SK-N-SH treated with all-trans-retinoic acid at 6 μM for 48 hours (cell line): ENCODE results near the gene FBXL17.

Experiments
- ATAC-seq: fragments of 200-7000 bp; cut with Tn5 transposase; 3 replicates; pipeline ENCODE4 v1.9.1; 2020; ENCODE audit warnings: mild to moderate bottlenecking, moderate library complexity
- ARNTL ChIP-seq: fragments of 450-650 bp; formaldehyde crosslinking; IDR thresholded peaks from 2 replicates; pipeline ENCODE4 v1.5.0; 2020; ENCODE audit warnings: low read depth, mild to moderate bottlenecking, moderate library complexity, borderline replicate concordance
- BACH2 ChIP-seq: fragments of 250-450 bp; sonication (Bioruptor Pico); IDR thresholded peaks from 2 replicates; pipeline ENCODE4 v1.9.0; 2021; ENCODE audit warnings: mild to moderate bottlenecking, borderline replicate concordance
- CREB5 ChIP-seq: fragments of 250-450 bp; sonication (Bioruptor Pico); IDR thresholded peaks from 2 replicates; pipeline ENCODE4 v1.5.1; 2020; ENCODE audit warnings: low read depth, mild to moderate bottlenecking, moderate library complexity
- CSDC2 ChIP-seq: fragments of 250-450 bp; sonication (Bioruptor Pico); IDR thresholded peaks from 2 replicates; pipeline ENCODE4 v1.5.0; 2020; ENCODE audit warnings: mild to moderate bottlenecking, moderate library complexity
- ESRRG ChIP-seq: fragments of 250-450 bp; sonication (Bioruptor Pico); IDR thresholded peaks from 2 replicates; pipeline ENCODE4 v1.6.1; 2021; ENCODE audit warnings: mild to moderate bottlenecking
- GLIS3 ChIP-seq: fragments of 250-450 bp; sonication (Bioruptor Pico); IDR thresholded peaks from 2 replicates; pipeline ENCODE4 v1.5.0; 2020; ENCODE audit warnings: mild to moderate bottlenecking, moderate library complexity
- ISL1 ChIP-seq: fragments of 250-450 bp; sonication (Bioruptor Pico); IDR thresholded peaks from 2 replicates; pipeline ENCODE4 v2.1.2; 2022; ENCODE audit warnings: mild to moderate bottlenecking, moderate library complexity
- OSR1 ChIP-seq: fragments of 250-450 bp; sonication (Bioruptor Pico); IDR thresholded peaks from 2 replicates; pipeline ENCODE4 v1.8.0; 2022; ENCODE audit warnings: moderate library complexity, mild to moderate bottlenecking, inconsistent platforms
- POU6F1 ChIP-seq: fragments of 250-450 bp; sonication (Bioruptor Pico); IDR thresholded peaks from 2 replicates; pipeline ENCODE4 v1.8.0; 2021; ENCODE audit warnings: low read depth, mild to moderate bottlenecking, moderate library complexity, borderline replicate concordance
- PPARA ChIP-seq: fragments of 250-450 bp; sonication (Bioruptor Pico); IDR thresholded peaks from 2 replicates; pipeline ENCODE4 v1.5.0; 2020; ENCODE audit warnings: mild to moderate bottlenecking, borderline replicate concordance
- RARB ChIP-seq: fragments of 250-450 bp; sonication (Bioruptor Pico); IDR thresholded peaks from 2 replicates; pipeline ENCODE4 v1.8.0; 2021; ENCODE audit warnings: mild to moderate bottlenecking, moderate library complexity
- TCF4 ChIP-seq: fragments of 250-450 bp; sonication (Bioruptor Pico); IDR thresholded peaks from 2 replicates; pipeline ENCODE4 v1.8.0; 2021; ENCODE audit warnings: mild to moderate bottlenecking, moderate library complexity, borderline replicate concordance
- TOX ChIP-seq: fragments of 250-450 bp; sonication (Bioruptor Pico); IDR thresholded peaks from 2 replicates; pipeline ENCODE4 v1.8.0; 2021; ENCODE audit warnings: mild to moderate bottlenecking, moderate library complexity, borderline replicate concordance
- ZC3H10 ChIP-seq: fragments of 250-450 bp; sonication (Bioruptor Pico); IDR thresholded peaks from 2 replicates; pipeline ENCODE4 v1.5.1; 2021; ENCODE audit warnings: mild to moderate bottlenecking, moderate library complexity
- ZFP3 ChIP-seq: fragments of 250-450 bp; sonication (Bioruptor Pico); IDR thresholded peaks from 2 replicates; pipeline ENCODE4 v1.5.0; 2020; ENCODE audit warnings: mild to moderate bottlenecking, moderate library complexity
- ZFP30 ChIP-seq: fragments of 450-650 bp; formaldehyde crosslinking; IDR thresholded peaks from 2 replicates; pipeline ENCODE4 v1.5.0; 2022; ENCODE audit warnings: mild to moderate bottlenecking, moderate library complexity
- ZNF565 ChIP-seq: fragments of 450-650 bp; formaldehyde crosslinking; conservative IDR thresholded peaks from 2 replicates; pipeline ENCODE4 v1.5.0; 2020; ENCODE audit warnings: low read depth, mild to moderate bottlenecking, moderate library complexity
- ZNF70 ChIP-seq: fragments of 450-650 bp; formaldehyde crosslinking; IDR thresholded peaks from 2 replicates; pipeline ENCODE4 v1.5.0; 2020; ENCODE audit warnings: mild to moderate bottlenecking, moderate library complexity
- TF ChIP-seq, protein P1 (sequence below): fragments of 250-450 bp; sonication (Bioruptor Pico); IDR thresholded peaks from 2 replicates; pipeline ENCODE4 v1.8.0; 2020; ENCODE audit warnings: mild to moderate bottlenecking, moderate library complexity, borderline replicate concordance
- TF ChIP-seq, protein P2 (sequence below): fragments of 250-450 bp; sonication (Bioruptor Pico); IDR thresholded peaks from 2 replicates; pipeline ENCODE4 v1.5.1; 2021; ENCODE audit warnings: mild to moderate bottlenecking, moderate library complexity

FBXL17 gene

DNA sequence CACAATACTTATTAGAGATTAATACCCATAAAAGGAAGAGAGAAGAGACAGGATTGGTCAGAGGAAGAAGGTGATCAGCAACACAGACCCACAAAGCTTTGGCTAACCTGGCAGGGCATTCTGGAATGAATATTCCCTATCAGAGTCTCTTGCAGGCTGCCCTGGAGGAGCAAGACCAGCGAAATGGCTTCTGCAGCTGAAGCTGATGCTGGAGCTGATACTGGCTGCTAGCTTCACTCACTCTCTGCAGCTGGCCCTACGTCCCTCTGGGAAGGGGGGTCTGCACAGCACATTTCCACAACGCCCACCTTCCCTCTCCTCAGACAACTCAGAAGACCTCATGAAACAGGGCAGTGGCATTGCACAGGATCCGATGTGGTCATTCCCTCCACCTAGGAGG, 541.3 kb downstream of the FBXL17 start (continued):
- TF ChIP-seq, protein P1, sequence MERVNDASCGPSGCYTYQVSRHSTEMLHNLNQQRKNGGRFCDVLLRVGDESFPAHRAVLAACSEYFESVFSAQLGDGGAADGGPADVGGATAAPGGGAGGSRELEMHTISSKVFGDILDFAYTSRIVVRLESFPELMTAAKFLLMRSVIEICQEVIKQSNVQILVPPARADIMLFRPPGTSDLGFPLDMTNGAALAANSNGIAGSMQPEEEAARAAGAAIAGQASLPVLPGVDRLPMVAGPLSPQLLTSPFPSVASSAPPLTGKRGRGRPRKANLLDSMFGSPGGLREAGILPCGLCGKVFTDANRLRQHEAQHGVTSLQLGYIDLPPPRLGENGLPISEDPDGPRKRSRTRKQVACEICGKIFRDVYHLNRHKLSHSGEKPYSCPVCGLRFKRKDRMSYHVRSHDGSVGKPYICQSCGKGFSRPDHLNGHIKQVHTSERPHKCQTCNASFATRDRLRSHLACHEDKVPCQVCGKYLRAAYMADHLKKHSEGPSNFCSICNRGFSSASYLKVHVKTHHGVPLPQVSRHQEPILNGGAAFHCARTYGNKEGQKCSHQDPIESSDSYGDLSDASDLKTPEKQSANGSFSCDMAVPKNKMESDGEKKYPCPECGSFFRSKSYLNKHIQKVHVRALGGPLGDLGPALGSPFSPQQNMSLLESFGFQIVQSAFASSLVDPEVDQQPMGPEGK (CRISPR knock-in tag) = no peak
- TF ChIP-seq ZC3H10 (CRISPR knock-in tag) (no peak), GLIS3 (no peak), ARNTL (CRISPR knock-in tag) (no peak)

- no peak for ATAC-seq
These were observed 541.7 kb downstream of the FBXL17 start for GRCh38 chr5:107840161-107840560.

GRCh38 chr5:107835096-107835495, 546.8 kb downstream of the FBXL17 start:
- TF ChIP-seq ESRRG (CRISPR knock-in tag) (no peak), ZC3H10 (CRISPR knock-in tag) (no peak), ARNTL (CRISPR knock-in tag) (no peak), BACH2 (CRISPR knock-in tag) (no peak), TCF4 (CRISPR knock-in tag) (no peak), ZNF565 (CRISPR knock-in tag) (no peak)
- TF ChIP-seq, protein P1 (CRISPR knock-in tag) = no peak
- no peak for ATAC-seq

More at GRCh38 chr5:107840161-107840560, 541.7 kb downstream of the FBXL17 start:
- no peak for TF ChIP-seq ESRRG (CRISPR knock-in tag)
- TF ChIP-seq POU6F1 (CRISPR knock-in tag) = no peak
- TF ChIP-seq ZNF70 (CRISPR knock-in tag) = no peak
- TF ChIP-seq ZFP3 (CRISPR knock-in tag) = no peak
- no peak for TF ChIP-seq TCF4 (CRISPR knock-in tag)
- TF ChIP-seq ISL1 (CRISPR knock-in tag) = no peak
- no peak for TF ChIP-seq RARB
- no peak for TF ChIP-seq ZFP30 (CRISPR knock-in tag)
- TF ChIP-seq CSDC2 (CRISPR knock-in tag) = no peak
- TF ChIP-seq, protein P1 (CRISPR knock-in tag) = no peak
- TF ChIP-seq CREB5 (CRISPR knock-in tag) = no peak

- no peak for ATAC-seq
- TF ChIP-seq TCF4 (CRISPR knock-in tag) (no peak), RARB (no peak), GLIS3 (no peak), TOX (CRISPR knock-in tag) (no peak), POU6F1 (CRISPR knock-in tag) (no peak), PPARA (CRISPR knock-in tag) (no peak), ISL1 (CRISPR knock-in tag) (no peak), OSR1 (CRISPR knock-in tag) (no peak), ZNF70 (CRISPR knock-in tag) (no peak), ZFP3 (CRISPR knock-in tag) (no peak), ARNTL (CRISPR knock-in tag) (no peak)
- TF ChIP-seq, protein P2, sequence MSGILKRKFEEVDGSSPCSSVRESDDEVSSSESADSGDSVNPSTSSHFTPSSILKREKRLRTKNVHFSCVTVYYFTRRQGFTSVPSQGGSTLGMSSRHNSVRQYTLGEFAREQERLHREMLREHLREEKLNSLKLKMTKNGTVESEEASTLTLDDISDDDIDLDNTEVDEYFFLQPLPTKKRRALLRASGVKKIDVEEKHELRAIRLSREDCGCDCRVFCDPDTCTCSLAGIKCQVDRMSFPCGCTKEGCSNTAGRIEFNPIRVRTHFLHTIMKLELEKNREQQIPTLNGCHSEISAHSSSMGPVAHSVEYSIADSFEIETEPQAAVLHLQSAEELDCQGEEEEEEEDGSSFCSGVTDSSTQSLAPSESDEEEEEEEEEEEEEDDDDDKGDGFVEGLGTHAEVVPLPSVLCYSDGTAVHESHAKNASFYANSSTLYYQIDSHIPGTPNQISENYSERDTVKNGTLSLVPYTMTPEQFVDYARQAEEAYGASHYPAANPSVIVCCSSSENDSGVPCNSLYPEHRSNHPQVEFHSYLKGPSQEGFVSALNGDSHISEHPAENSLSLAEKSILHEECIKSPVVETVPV (CRISPR knock-in tag) = no peak
These were observed 549.2 kb downstream of the FBXL17 start for GRCh38 chr5:107832746-107833145.
